Measurements from ENCODE around the gene BTBD9.

BTBD9 gene

GRCh38 chr6:38593409-38593808, 46.3 kb downstream of the BTBD9 start:
- DNase-seq: no peak

- no peak for DNase-seq
Measured at GRCh38 chr6:38591439-38591838, 48.3 kb downstream of the BTBD9 start.

GRCh38 chr6:38589367-38589720, 50.4 kb downstream of the BTBD9 start:
- no peak for DNase-seq

GRCh38 chr6:38588631-38589366, 50.9 kb downstream of the BTBD9 start:
- peak; percentile 68 for DNase-seq

- no peak for DNase-seq
Measured at GRCh38 chr6:38587766-38588362, 51.9 kb downstream of the BTBD9 start.

- no peak for DNase-seq
Measured at GRCh38 chr6:38586992-38587391, 52.7 kb downstream of the BTBD9 start.

GRCh38 chr6:38584731-38585130, 55.0 kb downstream of the BTBD9 start:
- DNase-seq: no peak

GRCh38 chr6:38583523-38583922, 56.2 kb downstream of the BTBD9 start:
- no peak for DNase-seq

GRCh38 chr6:38580030-38580429, 59.7 kb downstream of the BTBD9 start:
- DNase-seq: no peak

GRCh38 chr6:38579010-38579628, 60.6 kb downstream of the BTBD9 start:
- no peak for DNase-seq

GRCh38 chr6:38578075-38578474, 61.7 kb downstream of the BTBD9 start:
- DNase-seq: no peak

- no peak for DNase-seq
Measured at GRCh38 chr6:38577492-38577891, 62.2 kb downstream of the BTBD9 start.

- DNase-seq: no peak
Measured at GRCh38 chr6:38573801-38574395, 65.8 kb downstream of the BTBD9 start.

- DNase-seq: no peak
Measured at GRCh38 chr6:38572186-38572813, 67.4 kb downstream of the BTBD9 start.

GRCh38 chr6:38571721-38572120, 68.0 kb downstream of the BTBD9 start:
- no peak for DNase-seq

GRCh38 chr6:38570750-38571149, 69.0 kb downstream of the BTBD9 start:
- DNase-seq: peak; percentile 15

GRCh38 chr6:38567436-38567835, 72.3 kb downstream of the BTBD9 start:
- peak; percentile 29 for DNase-seq

- DNase-seq: no peak
Measured at GRCh38 chr6:38566295-38567030, 73.3 kb downstream of the BTBD9 start.

- DNase-seq: no peak
Measured at GRCh38 chr6:38564301-38564700, 75.4 kb downstream of the BTBD9 start.

- no peak for DNase-seq
Measured at GRCh38 chr6:38555606-38556005, 84.1 kb downstream of the BTBD9 start.

GRCh38 chr6:38554700-38555413, 84.9 kb downstream of the BTBD9 start:
- peak; percentile 85 for DNase-seq

GRCh38 chr6:38554014-38554413, 85.7 kb downstream of the BTBD9 start:
- no peak for DNase-seq
